Ectodermal cell (in vitro differentiated cells): ENCODE results near the gene MYZAP.

Source experiments
- H3K27ac ChIP-seq: 2 replicates; pipeline ENCODE4 v1.7.0; 2013; ENCODE audit warnings: mild to moderate bottlenecking, low read depth, low read length; ENCODE audit not compliant: insufficient read depth, poor library complexity, severe bottlenecking
- H3K27me3 ChIP-seq: 2 replicates; pipeline ENCODE4 v1.7.0; 2013; ENCODE audit warnings: mild to moderate bottlenecking, low read length; ENCODE audit not compliant: insufficient read depth, control insufficient read depth, poor library complexity, severe bottlenecking
- H3K36me3 ChIP-seq: one replicate; pipeline ENCODE4 v1.7.0; 2013; ENCODE audit warnings: low read length; ENCODE audit not compliant: control insufficient read depth, insufficient read depth
- H3K4me1 ChIP-seq: one replicate; pipeline ENCODE4 v1.7.0; 2013; ENCODE audit warnings: low read length; ENCODE audit not compliant: control insufficient read depth, insufficient read depth
- H3K4me3 ChIP-seq: 2 replicates; pipeline ENCODE4 v1.7.0; 2013; ENCODE audit warnings: low read depth, low read length, control low read depth; ENCODE audit not compliant: insufficient read depth
- H3K9me3 ChIP-seq: 2 replicates; pipeline ENCODE4 v1.7.0; 2013; ENCODE audit warnings: mild to moderate bottlenecking, low read length, moderate library complexity; ENCODE audit not compliant: control insufficient read depth
- WGBS, 2 experiments: methylation state at CpG; one replicate each; pipeline ENCODE4 v1.1.7; 2013; ENCODE audit warnings: missing lambda C conversion rate in 2 of 2; 5-methylcytosine and 5-hydroxymethylcytosine counted together

MYZAP gene

DNA sequence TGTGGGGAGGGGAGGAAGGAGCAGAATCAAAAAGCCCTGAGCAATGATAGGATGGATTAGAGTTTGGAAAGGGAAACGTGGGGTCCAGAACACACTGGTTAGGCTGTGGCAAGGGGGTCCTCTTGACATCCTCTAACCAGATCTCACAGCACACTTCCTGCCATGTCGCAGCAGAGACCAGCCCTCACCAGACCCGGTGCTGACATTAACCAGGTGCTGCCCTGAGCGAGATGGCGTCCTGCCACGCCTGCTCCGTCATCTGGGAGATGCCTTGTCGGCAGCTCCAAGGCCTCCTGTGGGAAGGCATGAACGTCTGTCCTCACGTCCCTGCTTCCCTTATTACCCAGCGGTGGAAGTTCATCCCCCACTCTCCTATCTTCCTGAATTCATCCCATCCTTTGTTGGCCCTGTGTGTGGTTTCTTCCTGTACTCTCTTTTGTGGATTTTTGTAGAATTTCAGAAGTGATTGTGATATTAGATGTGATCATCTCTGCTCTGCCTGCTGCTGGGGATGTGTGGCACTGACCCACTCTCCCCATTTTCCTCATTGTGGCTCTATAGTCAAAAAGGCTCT is 29.4 kb upstream of the MYZAP start:
- Histone ChIP-seq H3K27me3 (no peaks in the 10 kb centered on the region), H3K4me1 (no peaks in the 10 kb centered on the region), H3K36me3 (no peaks in the 10 kb centered on the region), H3K9me3 (no peaks in the 10 kb centered on the region), H3K27ac (no peak overlapping the region), H3K4me3 (no peak overlapping the region)
- 92 to 95% methylated on average over 11 of the region's 11 CpGs for WGBS, 2 experiments

DNA sequence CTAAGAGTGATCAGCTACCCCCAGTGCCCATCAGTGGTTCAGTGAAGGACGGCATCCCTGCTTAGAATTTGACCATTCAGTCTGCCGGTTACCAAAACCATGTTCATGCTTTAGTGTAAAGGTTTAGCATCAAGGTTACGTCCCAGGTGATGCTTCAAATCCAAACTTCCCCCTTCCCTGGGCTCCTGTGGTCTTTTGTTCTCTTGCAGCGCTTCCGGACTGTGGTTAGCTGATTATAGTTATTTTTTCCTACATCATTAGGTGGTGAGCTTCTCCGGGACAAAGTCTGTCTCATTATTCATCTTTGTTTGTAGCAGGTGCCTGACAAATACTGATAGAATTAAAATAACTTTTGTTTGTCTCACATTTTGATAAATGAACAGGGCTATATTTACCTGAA is 28.3 kb upstream of the MYZAP start:
- no peaks in the 10 kb centered on the region for H3K27me3 ChIP-seq
- WGBS, 2 experiments, result 88 to 96% methylated on average over 3 to 6 of the region's 6 CpGs
- H3K4me3 ChIP-seq, result no peak overlapping the region
- H3K9me3 ChIP-seq, result no peaks in the 10 kb centered on the region
- H3K27ac ChIP-seq, result no peak overlapping the region
- H3K36me3 ChIP-seq, result no peaks in the 10 kb centered on the region
- H3K4me1 ChIP-seq, result no peaks in the 10 kb centered on the region

DNA sequence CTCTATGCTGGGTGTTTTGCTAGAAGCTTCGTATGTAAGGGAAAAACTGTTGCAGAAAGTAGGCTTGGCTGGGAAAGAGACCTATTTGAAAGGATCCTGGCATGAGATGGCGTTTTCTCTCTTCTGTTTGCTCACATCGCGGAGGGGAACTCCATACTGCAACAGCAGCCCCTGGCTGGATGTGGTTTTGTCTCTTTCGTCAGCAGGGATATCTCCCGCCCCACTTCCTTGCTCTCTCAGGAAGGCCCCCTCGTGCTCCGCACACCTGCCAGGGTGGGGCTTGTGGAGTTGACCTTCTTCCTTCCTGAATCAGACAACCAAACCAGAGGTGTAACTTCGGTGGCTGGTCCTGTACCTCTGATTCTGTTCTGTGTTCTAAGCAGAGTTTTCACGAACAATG is 26.4 kb upstream of the MYZAP start:
- H3K36me3 ChIP-seq, result no peaks in the 10 kb centered on the region
- no peak overlapping the region for H3K27ac ChIP-seq
- H3K4me3 ChIP-seq, result no peak overlapping the region
- H3K4me1 ChIP-seq, result no peaks in the 10 kb centered on the region
- 63 to 68% methylated on average over 10 of the region's 10 CpGs for WGBS, 2 experiments
- H3K9me3 ChIP-seq, result no peaks in the 10 kb centered on the region
- no peaks in the 10 kb centered on the region for H3K27me3 ChIP-seq

DNA sequence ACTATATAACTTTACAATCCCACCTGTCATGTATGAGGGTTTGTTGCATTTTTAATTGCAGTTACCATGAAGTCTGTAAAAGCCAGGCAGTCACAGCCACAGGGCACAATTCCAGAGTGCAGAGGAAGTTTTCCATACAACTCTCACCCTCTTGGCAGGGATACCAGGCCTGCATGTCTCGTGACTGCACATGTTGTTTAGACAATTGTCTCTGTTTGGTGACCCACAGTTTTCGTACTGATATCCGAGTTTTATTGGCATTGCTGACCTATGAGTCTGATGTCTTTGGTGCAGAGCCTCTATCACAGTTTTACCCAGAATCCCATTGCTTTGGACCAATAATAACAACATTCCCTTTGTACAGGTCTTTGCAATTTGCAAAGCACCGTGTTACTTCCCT is 24.9 kb upstream of the MYZAP start:
- H3K27me3 ChIP-seq, result no peaks in the 10 kb centered on the region
- 95 to 97% methylated on average over 4 of the region's 4 CpGs for WGBS, 2 experiments
- no peaks in the 10 kb centered on the region for H3K9me3 ChIP-seq
- H3K36me3 ChIP-seq, result no peaks in the 10 kb centered on the region
- no peaks in the 10 kb centered on the region for H3K4me1 ChIP-seq
- H3K4me3 ChIP-seq, result no peak overlapping the region
- H3K27ac ChIP-seq, result no peak overlapping the region

DNA sequence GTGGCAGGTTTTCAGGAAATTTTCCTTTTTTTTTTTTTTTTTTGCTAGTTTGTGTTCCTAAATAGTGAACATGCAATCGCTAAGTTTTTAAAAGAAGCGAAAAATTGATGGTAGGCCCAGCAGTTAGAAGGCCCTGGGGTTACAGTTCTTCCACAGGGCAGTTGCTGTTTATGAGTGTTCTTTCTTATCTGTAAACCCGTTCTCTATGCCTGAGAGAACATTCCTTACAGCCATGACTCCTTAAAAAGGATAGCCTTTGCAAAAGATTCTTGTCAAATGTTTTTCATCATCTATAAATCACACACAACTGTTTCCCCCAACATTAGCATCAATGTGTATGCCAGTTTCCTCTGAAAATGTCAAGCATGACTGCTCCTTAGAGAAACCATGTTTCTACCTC is 23.8 kb upstream of the MYZAP start:
- Histone ChIP-seq H3K4me3 (no peak overlapping the region), H3K27me3 (no peaks in the 10 kb centered on the region), H3K36me3 (no peaks in the 10 kb centered on the region), H3K9me3 (no peaks in the 10 kb centered on the region), H3K27ac (no peak overlapping the region), H3K4me1 (no peaks in the 10 kb centered on the region)
- 92 to 95% methylated on average over 3 of the region's 3 CpGs for WGBS, 2 experiments

DNA sequence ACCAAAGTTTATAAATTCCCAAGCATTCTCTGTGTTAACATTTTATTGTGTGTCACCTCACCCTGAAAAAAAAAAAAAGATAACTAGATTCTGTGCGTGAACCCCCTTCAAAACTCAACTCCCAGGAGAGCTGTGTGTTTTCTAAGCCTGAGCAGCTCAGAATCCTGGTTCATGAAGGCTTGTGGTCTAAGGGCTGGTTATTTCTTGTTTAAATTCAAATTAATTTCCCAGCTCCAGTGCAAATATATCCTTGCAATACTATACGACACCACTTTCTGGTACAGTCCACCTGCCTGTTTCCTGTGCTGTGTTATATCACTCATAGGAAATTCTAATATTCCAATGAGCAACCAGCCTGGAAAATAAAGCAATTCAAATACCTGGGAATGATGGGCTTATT is 23.4 kb upstream of the MYZAP start:
- H3K36me3 ChIP-seq, result no peaks in the 10 kb centered on the region
- no peak overlapping the region for H3K27ac ChIP-seq
- WGBS, 2 experiments, result 88 to 95% methylated on average over 1 to 2 of the region's 2 CpGs
- H3K27me3 ChIP-seq, result no peaks in the 10 kb centered on the region
- no peak overlapping the region for H3K4me3 ChIP-seq
- no peaks in the 10 kb centered on the region for H3K9me3 ChIP-seq
- no peaks in the 10 kb centered on the region for H3K4me1 ChIP-seq

DNA sequence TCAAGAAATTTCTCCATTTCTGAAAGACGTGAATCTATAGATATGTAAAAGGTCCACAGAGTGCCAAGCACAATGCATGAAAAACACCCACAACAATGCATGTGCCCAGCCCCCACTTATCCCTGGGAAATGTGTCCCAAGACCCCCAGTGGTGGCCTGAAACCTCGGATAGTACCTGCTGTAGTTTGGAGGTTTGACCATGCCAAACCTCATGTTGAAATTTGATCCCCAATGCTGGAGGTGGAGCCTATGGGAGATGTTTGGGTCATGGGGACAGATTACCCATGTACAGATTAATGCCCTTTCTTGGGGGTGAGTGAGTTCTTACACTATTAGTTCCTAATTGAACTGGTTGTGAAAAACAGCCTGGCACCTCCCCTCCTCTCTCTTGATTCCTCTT is 21.4 kb upstream of the MYZAP start:
- H3K36me3 ChIP-seq, result no peaks in the 10 kb centered on the region
- H3K27me3 ChIP-seq, result no peaks in the 10 kb centered on the region
- no peaks in the 10 kb centered on the region for H3K4me1 ChIP-seq
- 55 to 75% methylated on average over 1 to 2 of the region's 2 CpGs for WGBS, 2 experiments
- H3K27ac ChIP-seq, result no peak overlapping the region
- no peak overlapping the region for H3K4me3 ChIP-seq
- no peaks in the 10 kb centered on the region for H3K9me3 ChIP-seq

DNA sequence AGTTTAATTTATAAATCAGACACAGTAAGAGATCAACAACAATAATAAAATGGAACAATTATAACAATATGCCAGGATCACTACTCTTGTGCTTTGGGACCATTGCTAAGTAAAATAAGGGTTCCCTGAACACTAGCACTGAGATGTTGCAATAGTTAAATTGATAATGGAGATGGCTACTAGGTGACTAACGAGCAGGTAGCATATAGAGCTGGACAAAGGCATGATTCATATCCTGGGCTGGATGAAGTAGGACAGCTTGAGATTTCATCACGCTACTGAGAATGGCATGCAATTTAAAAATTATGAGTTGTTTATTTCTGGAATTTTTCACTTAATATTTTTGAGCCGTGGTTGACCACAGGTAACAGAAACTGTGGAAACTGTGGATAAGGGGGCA is 20.7 kb upstream of the MYZAP start:
- Histone ChIP-seq H3K4me1 (no peaks in the 10 kb centered on the region), H3K27me3 (no peaks in the 10 kb centered on the region), H3K36me3 (no peaks in the 10 kb centered on the region), H3K27ac (no peak overlapping the region), H3K4me3 (no peak overlapping the region), H3K9me3 (no peaks in the 10 kb centered on the region)
- whole genome bisulfite sequencing, 2 experiments, result 94 to 97% methylated on average over 3 of the region's 3 CpGs

DNA sequence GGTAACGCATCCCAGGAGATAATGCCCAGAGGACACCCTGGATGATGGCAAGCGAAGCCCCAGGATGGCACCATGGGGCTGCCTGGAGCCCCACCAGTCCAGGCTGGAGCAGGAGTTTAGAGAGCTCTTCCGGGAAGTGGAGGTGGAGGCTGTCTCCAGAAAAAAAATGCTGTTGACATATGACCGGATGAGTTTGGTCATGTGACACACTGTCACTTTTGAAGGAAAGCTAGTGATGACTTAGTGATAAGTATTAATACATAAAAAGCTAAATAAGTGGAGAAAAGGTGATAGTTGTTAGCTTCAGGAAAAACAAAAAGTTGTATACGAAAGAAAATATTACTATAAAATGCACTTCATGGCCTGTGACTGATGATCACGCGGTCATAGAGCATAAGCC is 20.0 kb upstream of the MYZAP start:
- Histone ChIP-seq H3K4me1 (no peaks in the 10 kb centered on the region), H3K36me3 (no peaks in the 10 kb centered on the region), H3K9me3 (no peaks in the 10 kb centered on the region), H3K27ac (no peak overlapping the region), H3K4me3 (no peak overlapping the region), H3K27me3 (no peaks in the 10 kb centered on the region)
- WGBS, 2 experiments, result 94 to 95% methylated on average over 7 of the region's 7 CpGs

DNA sequence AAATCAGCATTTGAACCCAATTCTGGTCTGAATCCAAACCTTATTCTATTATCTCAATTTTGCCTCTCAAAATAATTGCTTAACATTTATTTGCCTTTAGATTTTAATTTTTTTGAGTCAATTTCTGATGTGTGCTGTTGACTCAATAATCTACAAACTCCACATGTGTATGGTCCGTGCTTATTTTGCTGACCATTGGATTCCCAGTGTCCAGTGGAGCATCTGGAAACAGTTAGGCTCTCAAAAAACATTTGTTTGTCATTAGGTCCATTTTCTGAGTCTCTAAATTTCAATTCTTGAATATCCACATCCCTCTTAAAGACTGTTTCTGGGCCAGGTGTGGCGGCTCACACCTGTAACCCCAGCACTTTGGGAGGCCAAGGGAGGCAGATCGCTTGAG is 19.2 kb upstream of the MYZAP start:
- Histone ChIP-seq H3K4me3 (no peak overlapping the region), H3K4me1 (no peaks in the 10 kb centered on the region), H3K27me3 (no peaks in the 10 kb centered on the region), H3K36me3 (no peaks in the 10 kb centered on the region), H3K27ac (no peak overlapping the region), H3K9me3 (no peaks in the 10 kb centered on the region)
- WGBS, 2 experiments, result 90 to 94% methylated on average over 3 of the region's 3 CpGs

DNA sequence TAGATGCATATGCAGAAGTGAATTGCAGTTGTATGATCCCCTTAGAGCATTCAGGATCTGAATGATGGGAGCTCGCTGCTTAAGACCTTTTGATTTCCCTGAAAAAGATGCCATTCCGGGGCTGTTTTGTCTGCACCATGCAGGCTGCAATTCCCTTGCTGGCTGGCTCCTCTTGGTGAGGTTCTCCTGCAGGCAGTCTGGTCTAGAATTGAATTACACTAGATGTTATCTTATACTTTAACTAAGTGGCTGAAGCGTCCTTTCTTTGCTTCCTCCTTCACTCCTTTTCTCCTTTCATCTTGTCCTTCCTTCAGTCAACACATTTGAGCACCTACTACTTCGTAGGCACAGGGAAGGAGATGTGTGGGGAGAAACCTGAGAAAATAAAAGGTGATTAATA is 18.6 kb upstream of the MYZAP start:
- 88 to 92% methylated on average over 2 to 4 of the region's 4 CpGs for WGBS, 2 experiments

More for the DNA sequence above, 18.6 kb upstream of the MYZAP start:
- no peaks in the 10 kb centered on the region for H3K27me3 ChIP-seq
- H3K4me1 ChIP-seq, result no peaks in the 10 kb centered on the region
- H3K9me3 ChIP-seq, result no peaks in the 10 kb centered on the region
- no peak overlapping the region for H3K27ac ChIP-seq
- H3K36me3 ChIP-seq, result no peaks in the 10 kb centered on the region
- no peak overlapping the region for H3K4me3 ChIP-seq
